Vagina (tissue), 2 donors: ENCODE data around the gene CPA4. TPM values are rescaled to one million over a fixed set of nuclear protein-coding genes. Genes with fewer than 3 reads are reported as not detected.
A peak's percentile ranks its signal among the peaks of the same experiment; 100 is the strongest.

Source experiments
- DNase-seq, 2 donors: peaks; one replicate each; pipeline ENCODE4 v3.0.0-alpha.2; 2017; ENCODE audit errors: extremely low spot score in 2 of 2
- H3K27ac ChIP-seq: fragments of 200-600 bp; sonication (generic); one replicate; pipeline ENCODE4 v1.5.1; 2019
- H3K27me3 ChIP-seq: fragments of 200-600 bp; sonication (generic); one replicate; pipeline ENCODE4 v1.5.1; 2019
- H3K36me3 ChIP-seq, 2 donors: fragments of 200-600 bp; sonication (generic); one replicate each; pipeline ENCODE4 v1.5.1; 2017 to 2019
- H3K4me1 ChIP-seq: fragments of 200-600 bp; sonication (generic); one replicate; pipeline ENCODE4 v1.5.1; 2019
- H3K4me3 ChIP-seq, 2 donors: fragments of 200-600 bp; sonication (generic); 1 replicate in 1 of 2; 2 replicates in 1 of 2; pipeline ENCODE4 v1.5.1; 2016 to 2019
- H3K9me3 ChIP-seq: fragments of 200-600 bp; sonication (generic); one replicate; pipeline ENCODE4 v1.5.1; 2019
- POLR2A ChIP-seq, 2 donors: fragments of 450-650 bp; IDR thresholded peaks; one replicate each; pipeline ENCODE4 v1.6.1; 2017; ENCODE audit warnings: antibody characterized with exemption in 2 of 2, mild to moderate bottlenecking in 2 of 2, moderate library complexity in 2 of 2
- POLR2AphosphoS5 ChIP-seq, 2 donors: sonication (generic); formaldehyde crosslinking; IDR thresholded peaks; one replicate each; pipeline ENCODE4 v1.9.0; 2017; ENCODE audit warnings: antibody characterized with exemption in 2 of 2, mild to moderate bottlenecking in 2 of 2, low read depth in 1 of 2; ENCODE audit not compliant: insufficient read depth in 1 of 2
- intact Hi-C: fragments of 100-400 bp; cut with DNase I; formaldehyde crosslinking; loops from one replicate; pipeline ENCODE4 v1.15.1; 2023
- total RNA-seq: library from RNA; depleted of rRNA; stranded (reverse); fragments of >200 nt; gene quantifications from one replicate; pipeline ENCODE4 v1.2.3, GENCODE V29; 2016
- TF ChIP-seq, protein P1 (sequence below), 3 experiments: fragments of 450-650 bp in 2 of 3; fragments of 200-600 bp in 1 of 3; sonication (generic) in 1 of 3; IDR thresholded peaks; one replicate each; pipeline ENCODE4 v1.5.1; 2017 to 2019; ENCODE audit warnings: antibody characterized with exemption in 3 of 3, mild to moderate bottlenecking in 2 of 3, moderate library complexity in 2 of 3

Gene CPA4
- total RNA-seq, 1 donor from 2014 or later = 8.8 TPM

DNA sequence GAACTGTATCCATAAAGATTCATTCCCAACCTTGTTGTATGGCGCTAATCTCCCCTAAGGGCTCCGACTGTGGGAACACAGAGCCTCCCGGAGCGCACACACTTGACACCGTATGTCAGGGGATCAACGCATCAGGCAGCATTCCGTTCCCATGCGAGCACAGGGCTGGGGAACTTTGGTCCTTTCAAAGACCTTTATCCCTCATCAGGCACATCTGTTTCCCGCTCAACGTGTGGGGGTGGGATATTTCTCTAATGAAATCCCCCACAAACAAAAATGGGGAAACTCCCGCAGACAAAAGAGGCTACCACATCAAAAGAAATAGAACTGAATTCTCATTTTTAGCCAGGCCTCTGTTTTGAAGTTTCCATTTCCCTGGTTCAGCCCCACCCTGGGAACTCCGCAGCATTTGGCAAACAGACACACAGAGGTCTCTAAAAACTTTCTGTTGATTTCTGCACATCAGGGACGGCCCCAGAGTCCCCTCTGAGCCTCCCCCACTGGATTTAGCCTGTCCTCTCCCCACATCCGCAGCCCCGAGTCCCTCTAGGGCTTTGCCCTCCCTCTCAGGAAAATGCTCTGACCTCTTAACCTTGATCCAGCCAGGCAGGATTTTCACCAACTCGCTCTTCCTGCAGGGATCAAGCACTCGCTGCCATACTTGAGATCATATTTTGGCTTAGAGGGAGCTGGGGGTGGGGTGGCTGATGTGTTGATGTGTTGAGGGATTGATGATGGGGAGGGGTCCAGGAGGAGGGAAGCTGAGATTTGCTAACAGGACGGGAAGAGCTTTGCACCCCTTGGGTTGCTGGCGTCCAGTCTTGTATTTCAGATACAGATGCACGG, 58.2 kb downstream of the CPA4 start:
- intact Hi-C loops = no loop called here
- H3K27ac ChIP-seq = peak overlapping the region; percentile 85
- no peaks in the 10 kb centered on the region for H3K27me3 ChIP-seq
- no peak for DNase-seq
- TF ChIP-seq POLR2A (IDR thresholded peaks at IDR 0.05) (no peak), POLR2AphosphoS5 (IDR thresholded peaks at IDR 0.05; ENCODE audit: insufficient read depth in 1 of 2, low read depth in 1 of 2) (no peak)
- TF ChIP-seq, protein P1, sequence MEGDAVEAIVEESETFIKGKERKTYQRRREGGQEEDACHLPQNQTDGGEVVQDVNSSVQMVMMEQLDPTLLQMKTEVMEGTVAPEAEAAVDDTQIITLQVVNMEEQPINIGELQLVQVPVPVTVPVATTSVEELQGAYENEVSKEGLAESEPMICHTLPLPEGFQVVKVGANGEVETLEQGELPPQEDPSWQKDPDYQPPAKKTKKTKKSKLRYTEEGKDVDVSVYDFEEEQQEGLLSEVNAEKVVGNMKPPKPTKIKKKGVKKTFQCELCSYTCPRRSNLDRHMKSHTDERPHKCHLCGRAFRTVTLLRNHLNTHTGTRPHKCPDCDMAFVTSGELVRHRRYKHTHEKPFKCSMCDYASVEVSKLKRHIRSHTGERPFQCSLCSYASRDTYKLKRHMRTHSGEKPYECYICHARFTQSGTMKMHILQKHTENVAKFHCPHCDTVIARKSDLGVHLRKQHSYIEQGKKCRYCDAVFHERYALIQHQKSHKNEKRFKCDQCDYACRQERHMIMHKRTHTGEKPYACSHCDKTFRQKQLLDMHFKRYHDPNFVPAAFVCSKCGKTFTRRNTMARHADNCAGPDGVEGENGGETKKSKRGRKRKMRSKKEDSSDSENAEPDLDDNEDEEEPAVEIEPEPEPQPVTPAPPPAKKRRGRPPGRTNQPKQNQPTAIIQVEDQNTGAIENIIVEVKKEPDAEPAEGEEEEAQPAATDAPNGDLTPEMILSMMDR (IDR thresholded peaks at IDR 0.05) = no peak
- H3K4me1 ChIP-seq = peaks cover 42% of the 10 kb centered on the region
- no peaks in the 10 kb centered on the region for H3K36me3 ChIP-seq
- no peak overlapping the region for H3K4me3 ChIP-seq
- no peaks in the 10 kb centered on the region for H3K9me3 ChIP-seq

DNA sequence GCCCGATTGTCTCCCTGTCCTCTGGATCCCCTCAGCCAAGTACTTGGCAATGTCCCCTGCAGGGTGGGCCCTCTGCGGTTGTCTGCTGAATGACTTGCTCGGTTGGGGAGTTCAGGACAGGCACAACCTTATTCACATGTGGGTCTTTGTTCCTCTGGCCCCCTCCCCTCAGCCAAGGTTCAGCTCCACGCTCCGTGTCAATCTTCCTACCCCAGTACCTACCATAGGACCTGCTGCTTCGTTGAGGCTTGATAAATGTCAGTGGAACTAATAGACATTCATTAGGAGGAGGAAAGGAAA, 58.8 kb downstream of the CPA4 start:
- no peak overlapping the region for H3K4me3 ChIP-seq
- intact Hi-C loops = no loop called here
- H3K36me3 ChIP-seq = no peaks in the 10 kb centered on the region
- TF ChIP-seq POLR2A (IDR thresholded peaks at IDR 0.05) (no peak), POLR2AphosphoS5 (IDR thresholded peaks at IDR 0.05; ENCODE audit: insufficient read depth in 1 of 2, low read depth in 1 of 2) (no peak)
- TF ChIP-seq, protein P1 (IDR thresholded peaks at IDR 0.05) = no peak
- peaks cover 48% of the 10 kb centered on the region for H3K4me1 ChIP-seq
- peak overlapping the region; percentile 85 for H3K27ac ChIP-seq
- DNase-seq = no peak
- H3K9me3 ChIP-seq = no peaks in the 10 kb centered on the region
- no peaks in the 10 kb centered on the region for H3K27me3 ChIP-seq

DNA sequence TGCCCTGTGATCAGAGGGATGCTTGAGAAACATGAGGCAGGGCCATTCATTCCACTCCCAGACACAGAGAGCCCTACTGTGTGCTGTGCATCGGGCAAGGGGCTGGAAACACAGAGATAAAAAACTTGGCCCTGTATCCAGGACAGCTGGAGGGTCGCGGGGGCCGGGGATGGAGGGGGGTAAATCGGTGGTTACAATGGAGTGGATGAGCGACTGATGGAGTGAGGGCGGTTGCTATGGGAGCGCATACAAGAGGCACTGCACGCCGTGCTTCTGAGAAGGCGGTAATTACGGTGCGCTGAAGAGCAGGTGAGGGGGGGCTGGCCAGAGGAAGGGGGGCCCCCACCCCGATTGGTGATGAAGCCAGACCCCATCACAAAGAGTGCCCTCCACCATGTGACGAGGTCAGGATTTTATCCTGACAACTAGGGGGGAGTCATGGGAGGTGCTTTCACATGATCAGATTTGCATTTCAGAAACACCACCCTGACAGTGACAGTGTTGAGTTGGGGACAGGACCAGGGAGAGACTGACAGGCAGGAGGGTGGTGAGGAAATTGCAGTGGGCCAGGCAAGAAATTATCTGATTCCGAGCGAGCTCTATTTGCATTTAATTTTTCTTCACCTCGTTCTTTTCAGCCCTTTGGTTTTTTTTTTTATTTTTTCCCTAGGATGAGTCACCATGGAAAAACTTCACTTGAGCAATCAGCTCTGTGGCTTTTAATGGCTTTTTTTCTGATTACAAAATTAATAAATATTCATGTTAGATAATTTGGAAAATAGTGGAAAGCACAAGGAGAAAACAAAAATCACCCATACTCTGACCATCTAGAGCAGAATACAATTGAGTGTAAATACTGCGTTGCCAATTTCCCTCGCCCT, 59.5 kb downstream of the CPA4 start:
- Histone ChIP-seq H3K27ac (peak overlapping the region; percentile 85), H3K4me3 (no peak overlapping the region), H3K4me1 (peaks cover 55% of the 10 kb centered on the region), H3K27me3 (no peaks in the 10 kb centered on the region), H3K9me3 (no peaks in the 10 kb centered on the region), H3K36me3 (no peaks in the 10 kb centered on the region)
- intact Hi-C loops = no loop called here
- no peak for DNase-seq
- TF ChIP-seq, protein P1 (IDR thresholded peaks at IDR 0.05) = no peak
- TF ChIP-seq POLR2AphosphoS5 (IDR thresholded peaks at IDR 0.05; ENCODE audit: insufficient read depth in 1 of 2, low read depth in 1 of 2) = peak; percentile 29 to 65
- TF ChIP-seq POLR2A (IDR thresholded peaks at IDR 0.05) = no peak

DNA sequence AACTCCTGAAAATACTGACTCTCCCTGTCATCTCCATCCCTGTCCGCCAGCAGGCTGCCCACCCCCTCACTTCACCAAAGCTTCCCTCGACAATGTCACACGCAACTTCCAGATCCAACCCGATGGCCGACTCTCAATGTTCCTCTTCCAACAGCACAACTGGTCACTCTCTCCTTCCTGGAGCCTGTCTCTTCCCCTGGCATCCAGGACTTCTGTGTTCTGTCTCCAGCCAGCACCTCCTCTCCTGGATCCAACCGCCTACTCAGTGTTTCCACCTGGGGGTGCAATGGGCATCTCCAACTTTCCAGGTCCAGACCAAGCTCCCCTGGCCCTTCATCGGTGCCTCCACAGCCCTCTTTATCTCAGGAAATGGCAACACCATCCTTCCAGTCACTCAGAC, 60.2 kb downstream of the CPA4 start:
- H3K27ac ChIP-seq = peak overlapping the region; percentile 85
- no peaks in the 10 kb centered on the region for H3K27me3 ChIP-seq
- no peak for DNase-seq
- no peaks in the 10 kb centered on the region for H3K36me3 ChIP-seq
- TF ChIP-seq POLR2AphosphoS5 (IDR thresholded peaks at IDR 0.05; ENCODE audit: insufficient read depth in 1 of 2, low read depth in 1 of 2) (no peak), POLR2A (IDR thresholded peaks at IDR 0.05) (no peak)
- TF ChIP-seq, protein P1 (IDR thresholded peaks at IDR 0.05) = no peak
- no peak overlapping the region for H3K4me3 ChIP-seq
- peaks cover 57% of the 10 kb centered on the region for H3K4me1 ChIP-seq
- intact Hi-C loops = no loop called here
- no peaks in the 10 kb centered on the region for H3K9me3 ChIP-seq
